Calu3 (cell line): ENCODE data around the gene LRP3. TPM values are rescaled to one million over a fixed set of nuclear protein-coding genes. Genes with fewer than 3 reads are reported as not detected.

Experiments used
- BruUV-seq: library from RNA; stranded (reverse); fragments of 400-500 nt; replicated peaks from 2 replicates; lab custom pipeline; 2021; lab: Mats Ljungman, UMichigan
- CTCF ChIA-PET: fragments of 300-600 bp; sonication (Branson Sonifier 250); formaldehyde crosslinking; loops from one replicate; lab custom pipeline; 2022; ENCODE audit warnings: antibody characterized with exemption; lab: Charles Lee
- DNase-seq: peaks from one replicate; pipeline ENCODE4 v3.0.0; 2022
- H3K27ac Mint-ChIP-seq: one replicate; pipeline ENCODE4 v1.8.0; 2022; ENCODE audit warnings: mixed read lengths; ENCODE audit not compliant: unreplicated experiment
- H3K27me3 Mint-ChIP-seq: one replicate; pipeline ENCODE4 v1.8.0; 2022; ENCODE audit warnings: mixed read lengths; ENCODE audit not compliant: unreplicated experiment
- H3K36me3 Mint-ChIP-seq: one replicate; pipeline ENCODE4 v1.8.0; 2022; ENCODE audit warnings: mild to moderate bottlenecking, moderate library complexity, mixed read lengths; ENCODE audit not compliant: insufficient read depth, unreplicated experiment
- H3K4me1 Mint-ChIP-seq: one replicate; pipeline ENCODE4 v1.8.0; 2022; ENCODE audit warnings: mild to moderate bottlenecking, low read depth, mixed read lengths; ENCODE audit not compliant: unreplicated experiment
- H3K4me3 Mint-ChIP-seq: one replicate; pipeline ENCODE4 v1.8.0; 2022; ENCODE audit warnings: mild to moderate bottlenecking, low read depth, moderate library complexity, mixed read lengths; ENCODE audit not compliant: unreplicated experiment
- H3K9me3 Mint-ChIP-seq: one replicate; pipeline ENCODE4 v1.8.0; 2022; ENCODE audit warnings: low read depth, mixed read lengths; ENCODE audit not compliant: unreplicated experiment
- intact Hi-C: fragments of 100-400 bp; cut with micrococcal nuclease; formaldehyde crosslinking; loops from one replicate; pipeline ENCODE4 v1.10.0; 2022; ENCODE audit not compliant: unreplicated experiment
- total RNA-seq: library from RNA; stranded (reverse); gene quantifications from 2 replicates; pipeline ENCODE4 v1.2.3, GENCODE V29; 2022
- TF ChIP-seq, protein P1 (sequence below): fragments of 200-600 bp; IDR thresholded peaks from one replicate; pipeline ENCODE4 v1.8.0; 2022; ENCODE audit warnings: antibody characterized with exemption; ENCODE audit not compliant: unreplicated experiment

The LRP3 gene
- total RNA-seq, 1 experiment from 2014 or later: 0.59 TPM

GRCh38 chr19:33215438-33216197 lies 21.5 kb downstream of the LRP3 start:
- H3K9me3 Mint-ChIP-seq: no peaks in the 10 kb centered on the region
- H3K27ac Mint-ChIP-seq: no peak overlapping the region

DNA sequence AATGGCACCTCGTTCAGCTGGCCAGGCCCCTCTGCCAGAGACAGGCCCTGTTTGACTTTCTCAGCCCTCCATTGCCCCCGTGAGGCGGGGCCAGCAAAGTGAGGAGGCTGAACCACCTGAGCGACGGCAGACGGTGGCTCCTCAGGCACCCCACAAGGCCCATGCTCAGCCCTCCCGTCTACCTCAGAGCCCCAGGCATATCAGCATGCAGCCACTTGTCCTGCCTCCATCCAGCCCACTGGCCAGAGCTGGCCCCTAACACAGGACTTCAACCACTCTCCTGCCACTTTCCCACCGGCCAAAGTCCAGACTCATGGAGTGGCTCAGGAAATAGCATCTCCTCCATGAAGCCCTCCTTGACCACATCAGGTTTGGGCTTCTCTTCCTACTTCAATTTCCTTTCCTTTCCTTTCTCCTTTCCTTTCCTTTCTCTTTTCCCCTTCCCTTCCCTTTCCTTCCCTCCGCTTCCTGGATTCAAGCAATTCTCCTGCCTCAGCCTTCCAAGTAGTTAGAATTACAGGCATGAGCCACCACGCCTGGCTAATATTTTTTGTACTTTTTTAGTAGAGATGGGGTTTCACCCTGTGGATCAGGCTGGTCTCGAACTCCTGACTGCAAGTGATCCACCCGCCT lies 22.2 kb downstream of the LRP3 start:
- BruUV-seq: no TSS peak
- no peaks in the 10 kb centered on the region for H3K36me3 Mint-ChIP-seq
- H3K4me1 Mint-ChIP-seq: peaks cover 8% of the 10 kb centered on the region
- H3K27ac Mint-ChIP-seq: no peak overlapping the region
- no peak overlapping the region for H3K4me3 Mint-ChIP-seq
- intact Hi-C loops: no loop called here
- TF ChIP-seq, protein P1, sequence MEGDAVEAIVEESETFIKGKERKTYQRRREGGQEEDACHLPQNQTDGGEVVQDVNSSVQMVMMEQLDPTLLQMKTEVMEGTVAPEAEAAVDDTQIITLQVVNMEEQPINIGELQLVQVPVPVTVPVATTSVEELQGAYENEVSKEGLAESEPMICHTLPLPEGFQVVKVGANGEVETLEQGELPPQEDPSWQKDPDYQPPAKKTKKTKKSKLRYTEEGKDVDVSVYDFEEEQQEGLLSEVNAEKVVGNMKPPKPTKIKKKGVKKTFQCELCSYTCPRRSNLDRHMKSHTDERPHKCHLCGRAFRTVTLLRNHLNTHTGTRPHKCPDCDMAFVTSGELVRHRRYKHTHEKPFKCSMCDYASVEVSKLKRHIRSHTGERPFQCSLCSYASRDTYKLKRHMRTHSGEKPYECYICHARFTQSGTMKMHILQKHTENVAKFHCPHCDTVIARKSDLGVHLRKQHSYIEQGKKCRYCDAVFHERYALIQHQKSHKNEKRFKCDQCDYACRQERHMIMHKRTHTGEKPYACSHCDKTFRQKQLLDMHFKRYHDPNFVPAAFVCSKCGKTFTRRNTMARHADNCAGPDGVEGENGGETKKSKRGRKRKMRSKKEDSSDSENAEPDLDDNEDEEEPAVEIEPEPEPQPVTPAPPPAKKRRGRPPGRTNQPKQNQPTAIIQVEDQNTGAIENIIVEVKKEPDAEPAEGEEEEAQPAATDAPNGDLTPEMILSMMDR: no peak
- H3K9me3 Mint-ChIP-seq: no peaks in the 10 kb centered on the region
- no peak for DNase-seq
- H3K27me3 Mint-ChIP-seq: peaks cover 74% of the 10 kb centered on the region
- CTCF ChIA-PET: no interaction called here

More at GRCh38 chr19:33215438-33216197, 21.5 kb downstream of the LRP3 start:
- peaks cover 7% of the 10 kb centered on the region for H3K4me1 Mint-ChIP-seq
- DNase-seq: no peak
- BruUV-seq: no TSS peak
- H3K27me3 Mint-ChIP-seq: peaks cover 74% of the 10 kb centered on the region
- intact Hi-C loops: no loop called here
- CTCF ChIA-PET: no interaction called here
- H3K4me3 Mint-ChIP-seq: no peak overlapping the region
- TF ChIP-seq, protein P1: no peak
- H3K36me3 Mint-ChIP-seq: no peaks in the 10 kb centered on the region

- intact Hi-C loops: no loop called here
- DNase-seq: no peak
- no peaks in the 10 kb centered on the region for H3K36me3 Mint-ChIP-seq
- H3K4me3 Mint-ChIP-seq: no peak overlapping the region
- H3K27me3 Mint-ChIP-seq: peaks cover 73% of the 10 kb centered on the region
- peaks cover 8% of the 10 kb centered on the region for H3K4me1 Mint-ChIP-seq
- H3K9me3 Mint-ChIP-seq: no peaks in the 10 kb centered on the region
- CTCF ChIA-PET: no interaction called here
- TF ChIP-seq, protein P1: no peak
- BruUV-seq: no TSS peak
- H3K27ac Mint-ChIP-seq: no peak overlapping the region
These were observed 23.8 kb downstream of the LRP3 start for GRCh38 chr19:33217881-33218280.

- Mint-ChIP-seq H3K4me3 (no peak overlapping the region), H3K27ac (no peak overlapping the region), H3K9me3 (no peaks in the 10 kb centered on the region), H3K4me1 (peaks cover 8% of the 10 kb centered on the region), H3K36me3 (no peaks in the 10 kb centered on the region), H3K27me3 (peaks cover 73% of the 10 kb centered on the region)
- no TSS peak for BruUV-seq
- intact Hi-C loops: no loop called here
- TF ChIP-seq, protein P1: peak; percentile 73
- CTCF ChIA-PET: interaction anchor here (1.0 to 1.1 kb wide), 2 partner anchors 139 to 157 kb away, joined by 4 to 5 read pairs; no protein-coding TSS in a partner anchor
- peak; percentile 83 for DNase-seq
These were observed 25.2 kb downstream of the LRP3 start for GRCh38 chr19:33219261-33219815.
